DMS153 (cell line): ENCODE measurements around the gene SEMA4D.
"Not testable (repeated sequence)": the region's sequence is repeated elsewhere in the genome, so short reads cannot be mapped to it uniquely, and the experiment has no call there.

Experiments used
- DNase-seq: peaks from one replicate; lab custom pipeline; 2025; lab: John Stamatoyannopoulos, UW

Gene SEMA4D

GRCh38 chr9:89482901-89483361, 15.0 kb downstream of the SEMA4D start:
- no peak for DNase-seq

- DNase-seq: no peak
Measured at GRCh38 chr9:89482056-89482851, 15.7 kb downstream of the SEMA4D start.

DNA sequence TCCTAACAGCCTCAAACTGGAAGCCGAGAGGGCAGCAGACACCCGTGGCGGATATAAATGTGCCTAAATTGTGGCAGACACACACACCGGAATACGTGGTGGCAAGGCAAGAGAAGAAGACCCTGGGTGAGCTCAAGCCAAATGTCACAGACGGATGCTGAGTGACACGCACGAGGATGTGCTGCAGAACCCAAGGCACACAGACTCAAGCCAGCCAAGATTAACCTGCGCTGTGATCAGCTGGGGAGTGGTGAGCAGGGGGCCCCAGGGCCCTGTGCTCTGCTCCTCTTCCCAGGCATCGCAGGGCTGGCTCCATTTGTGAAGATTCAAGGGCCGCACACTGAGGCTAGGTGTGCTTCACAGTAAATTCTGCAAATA, 16.4 kb downstream of the SEMA4D start:
- no peak for DNase-seq

DNA sequence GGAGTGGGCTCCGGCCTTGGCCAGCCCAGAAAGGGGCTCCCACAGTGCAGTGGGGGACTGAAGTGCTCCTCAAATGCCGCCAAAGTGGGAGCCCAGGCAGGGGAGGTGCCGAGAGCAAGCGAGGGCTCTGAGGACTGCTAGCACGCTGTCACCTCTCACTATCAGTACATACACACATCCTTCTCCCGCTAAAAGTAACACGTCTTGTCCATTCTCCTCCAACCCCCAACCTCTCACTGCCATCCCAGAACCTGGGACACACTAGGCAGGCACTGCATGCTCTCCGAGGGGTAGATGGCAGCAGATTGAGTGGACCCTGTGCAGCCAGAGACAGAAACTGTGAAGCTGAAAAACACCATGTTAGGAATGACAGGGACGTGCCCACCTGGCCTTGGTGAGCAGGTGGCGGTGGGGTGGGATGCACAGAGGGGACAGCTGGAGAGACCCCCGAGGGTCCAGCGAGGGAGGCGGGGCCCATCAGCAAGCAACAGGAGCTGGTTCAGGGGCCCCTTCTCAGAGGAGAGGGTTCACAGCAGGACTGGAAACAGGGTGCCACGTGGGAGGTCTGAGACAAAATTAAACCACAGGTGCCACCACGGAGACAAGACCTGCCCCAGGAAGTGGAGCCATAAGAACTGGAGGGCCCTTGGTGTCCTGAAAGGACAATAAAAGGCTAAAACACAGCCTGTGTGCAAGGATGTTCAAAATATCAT, 16.9 kb downstream of the SEMA4D start:
- no peak for DNase-seq

- DNase-seq: not testable (repeated sequence)
Measured at GRCh38 chr9:89480372-89480771, 17.5 kb downstream of the SEMA4D start.

DNA sequence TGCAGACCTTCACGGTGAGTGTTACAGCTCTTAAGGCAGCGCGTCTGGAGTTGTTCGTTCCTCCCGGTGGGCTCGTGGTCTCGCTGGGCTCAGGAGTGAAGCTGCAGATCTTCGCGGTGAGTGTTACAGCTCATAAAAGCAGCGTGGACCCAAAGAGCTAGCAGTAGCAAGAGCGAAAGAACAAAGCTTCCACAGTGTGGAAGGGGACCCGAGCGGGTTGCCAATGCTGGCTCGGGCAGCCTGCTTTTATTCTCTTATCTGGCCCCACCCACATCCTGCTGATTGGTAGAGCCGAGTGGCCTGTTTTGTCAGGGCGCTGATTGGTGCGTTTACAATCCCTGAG, 18.3 kb downstream of the SEMA4D start:
- DNase-seq: not testable (repeated sequence)

DNA sequence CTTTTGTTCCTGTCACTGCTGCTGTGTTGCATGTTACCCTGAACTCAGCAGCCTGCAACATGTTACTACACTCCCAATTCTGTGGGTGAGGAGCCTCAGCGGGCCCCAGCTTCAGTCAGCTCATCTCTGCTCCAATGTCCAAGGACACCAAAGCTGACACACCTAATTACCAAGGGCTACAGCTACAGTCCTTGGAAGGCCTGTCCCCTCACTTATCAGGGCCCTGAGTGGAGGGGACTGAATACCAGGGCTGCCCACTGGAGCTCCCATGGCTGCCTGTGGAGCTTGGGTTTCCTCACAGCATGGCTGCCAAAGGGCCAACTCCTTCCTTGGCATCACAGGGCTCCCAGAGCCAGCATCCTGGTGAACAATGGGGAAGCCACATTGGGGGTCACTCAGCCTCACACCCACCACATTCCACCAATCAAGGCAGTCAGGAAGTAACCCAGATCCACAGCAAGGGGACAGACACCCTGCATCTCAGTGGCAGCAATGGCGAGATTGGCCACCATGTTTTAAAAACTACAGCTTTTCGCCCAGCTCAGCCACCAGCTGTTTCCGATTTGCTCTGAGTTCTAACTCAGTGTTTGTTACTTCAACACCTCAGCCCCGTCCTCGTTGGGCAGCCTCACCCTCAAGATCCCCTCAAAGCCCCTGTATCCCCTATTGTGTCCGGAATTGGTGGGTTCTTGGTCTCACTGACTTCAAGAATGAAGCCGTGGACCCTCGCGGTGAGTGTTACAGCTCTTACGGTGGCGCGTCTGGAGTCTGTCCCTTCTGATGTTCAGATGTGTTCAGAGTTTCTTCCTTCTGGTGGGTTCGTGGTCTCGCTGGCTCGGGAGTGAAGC, 18.9 kb downstream of the SEMA4D start:
- DNase-seq: no peak

DNA sequence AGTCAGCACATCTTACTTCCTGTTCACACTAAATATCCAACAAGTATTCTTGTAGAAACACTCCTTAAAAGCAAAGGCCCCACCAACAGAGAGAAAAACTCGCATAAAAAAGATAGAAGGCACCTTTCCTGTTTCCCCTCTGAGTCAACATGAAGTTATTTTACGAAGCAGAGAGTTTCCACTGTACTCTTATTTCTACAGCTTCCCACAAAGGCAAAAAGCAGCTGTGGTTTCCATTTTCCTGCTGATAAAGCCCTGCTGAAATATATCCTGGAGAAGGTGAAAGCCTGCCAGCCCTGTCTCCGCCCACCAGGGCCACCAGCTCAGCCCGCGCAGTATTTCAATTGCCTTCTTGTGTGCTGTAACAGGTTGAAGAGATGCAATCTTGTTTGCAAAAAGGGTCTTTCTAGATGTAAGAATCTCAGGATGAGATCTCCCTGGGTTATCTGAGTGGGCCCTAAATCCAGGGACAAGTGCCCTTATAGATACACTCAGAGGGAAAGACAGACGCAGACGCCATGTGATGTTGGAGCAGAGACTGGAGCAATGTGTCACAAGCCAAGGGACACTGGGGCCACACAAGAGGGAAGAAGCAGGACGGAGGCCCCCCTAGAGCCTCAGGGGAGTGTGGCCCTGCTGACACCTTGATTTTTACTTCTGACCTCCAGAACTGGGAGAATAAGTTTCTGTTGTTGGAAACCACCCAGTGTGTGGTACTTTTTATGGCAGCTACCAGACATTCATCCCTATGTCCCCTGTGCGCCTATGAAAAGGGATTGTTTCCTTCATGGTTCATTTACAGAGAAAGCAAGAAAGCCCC, 19.9 kb downstream of the SEMA4D start:
- no peak for DNase-seq

DNA sequence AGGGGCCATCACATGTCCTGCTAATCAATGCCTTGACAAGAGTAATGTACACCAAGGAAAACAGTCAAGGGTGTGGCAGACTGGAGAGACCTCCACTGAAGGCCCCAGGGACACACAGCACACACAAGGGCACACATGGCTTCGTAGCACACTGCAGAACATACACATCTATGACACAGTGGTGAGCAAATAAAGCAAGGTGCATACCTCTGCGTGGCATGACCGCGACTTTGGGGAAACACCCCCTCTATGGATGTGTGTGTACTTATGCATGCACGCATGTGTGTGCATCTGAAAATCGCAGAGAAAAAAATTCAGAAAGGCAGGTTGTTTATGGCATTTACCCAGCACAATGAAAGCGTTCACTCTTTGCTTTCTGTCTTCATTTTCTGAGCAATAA, 20.5 kb downstream of the SEMA4D start:
- DNase-seq: no peak

GRCh38 chr9:89476546-89476945, 21.4 kb downstream of the SEMA4D start:
- no peak for DNase-seq

DNA sequence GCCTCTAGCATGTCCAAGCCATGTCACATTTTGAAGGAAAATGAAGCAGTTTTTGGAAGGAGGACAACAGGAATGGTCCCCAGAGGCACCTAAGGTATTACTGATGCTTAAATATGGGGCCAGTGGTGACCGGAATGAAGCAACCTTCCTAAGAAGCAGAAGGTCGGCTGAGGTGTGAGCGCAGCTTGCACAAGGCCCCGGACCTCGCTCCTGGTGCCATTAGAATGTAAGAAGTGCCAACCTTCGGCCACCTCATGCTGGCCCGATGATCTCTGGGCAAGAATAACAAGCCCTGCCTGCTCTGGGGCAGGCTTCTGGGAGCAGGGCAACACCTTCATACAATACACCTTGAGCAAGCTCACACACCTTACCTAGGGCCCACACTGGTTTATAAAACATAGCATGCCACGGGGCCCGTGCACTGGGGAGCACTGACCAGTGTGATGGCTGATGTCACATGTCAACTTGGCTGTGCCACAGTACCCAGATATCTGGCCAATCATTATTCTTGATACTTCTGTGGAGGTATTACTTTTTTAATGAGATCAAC, 21.9 kb downstream of the SEMA4D start:
- no peak for DNase-seq

DNA sequence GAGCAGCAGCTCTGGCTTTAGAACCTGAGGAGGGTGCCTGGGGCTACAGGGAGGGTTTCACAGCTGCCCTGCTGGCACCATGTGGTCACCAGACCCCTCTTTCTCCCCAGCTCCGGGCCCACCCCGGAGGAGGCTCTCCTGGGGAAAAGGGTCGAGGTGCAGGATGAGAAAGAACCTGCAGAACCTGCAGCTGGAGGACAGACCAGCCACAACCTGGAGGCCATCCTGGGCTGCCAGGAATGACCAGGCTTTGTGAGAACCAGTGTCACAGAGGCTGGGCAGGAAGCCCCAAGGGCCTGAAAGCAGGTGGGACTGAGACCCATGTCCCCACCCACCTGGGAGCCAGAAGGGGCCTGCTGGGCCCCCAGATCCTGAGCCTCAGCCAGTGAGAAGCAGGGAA, 23.0 kb downstream of the SEMA4D start:
- no peak for DNase-seq

DNA sequence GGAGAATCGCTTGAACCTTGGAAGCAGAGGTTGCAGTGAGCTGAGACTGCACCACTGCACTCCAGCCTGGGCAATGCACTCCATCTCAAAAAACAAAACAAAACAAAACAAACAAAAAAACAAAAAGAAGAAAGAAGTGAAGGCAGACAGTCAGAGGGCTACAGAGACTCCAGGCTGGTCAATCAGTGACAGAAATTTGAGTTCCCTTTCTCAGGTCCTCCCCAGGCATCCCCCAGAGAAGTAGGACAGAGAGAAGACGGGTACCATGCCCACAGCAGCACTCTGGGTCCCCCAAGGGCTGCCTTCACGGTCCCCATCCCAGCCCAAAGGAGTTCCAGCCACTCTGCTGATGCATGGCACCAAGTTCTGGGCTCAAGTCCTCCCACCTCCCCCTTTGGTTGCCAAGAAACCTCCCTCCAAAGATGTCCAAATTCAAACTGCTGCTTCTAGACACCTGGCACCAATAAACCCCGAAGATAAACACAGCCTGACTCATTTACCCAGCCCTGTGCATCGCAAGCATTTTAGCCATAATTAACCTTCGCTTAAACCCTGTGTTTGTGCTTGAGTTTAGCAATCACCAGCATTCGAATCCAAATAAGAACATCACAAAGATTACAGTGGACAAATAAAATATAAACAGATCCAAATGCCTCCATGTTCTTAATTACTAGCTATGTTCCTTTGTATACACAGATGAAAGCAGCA, 24.0 kb downstream of the SEMA4D start:
- DNase-seq: peak; percentile 15

GRCh38 chr9:89471796-89472320, 26.1 kb downstream of the SEMA4D start:
- DNase-seq: not testable (repeated sequence)

GRCh38 chr9:89471390-89471789, 26.5 kb downstream of the SEMA4D start:
- no peak for DNase-seq

- DNase-seq: peak; percentile 1
Measured at GRCh38 chr9:89470224-89470839, 27.6 kb downstream of the SEMA4D start.

GRCh38 chr9:89469003-89469402, 28.9 kb downstream of the SEMA4D start:
- no peak for DNase-seq

DNA sequence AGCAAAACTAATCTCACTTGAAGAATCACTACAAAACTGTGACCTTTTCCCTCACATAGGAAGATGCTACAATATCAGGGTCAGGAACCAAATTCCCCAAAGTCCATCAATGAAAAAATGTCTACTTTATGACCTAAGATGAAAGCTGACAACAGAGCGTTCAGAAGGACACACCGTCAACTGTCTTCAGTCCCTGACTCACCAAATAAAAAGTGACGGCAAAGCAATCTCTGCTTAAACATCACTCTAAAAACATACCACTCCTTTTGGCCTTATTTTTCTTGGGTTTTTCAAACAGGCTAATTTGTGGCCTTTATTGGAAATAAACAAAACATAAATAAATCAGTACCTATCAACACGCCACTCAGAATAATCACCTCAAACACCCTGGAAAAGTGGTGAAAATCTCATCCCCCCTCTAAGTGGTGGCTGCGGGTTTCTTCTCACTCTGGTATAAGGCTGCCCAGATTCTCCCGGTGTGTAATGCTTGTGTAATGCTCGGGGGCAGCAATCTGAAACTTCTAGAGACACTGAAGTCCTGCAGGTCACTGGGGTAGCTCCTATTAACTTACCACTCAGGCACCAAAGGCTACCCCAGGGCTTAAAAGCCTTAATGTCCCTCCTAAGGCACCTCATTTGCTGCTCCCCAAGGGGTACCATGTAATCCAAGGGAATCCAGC, 29.5 kb downstream of the SEMA4D start:
- DNase-seq: no peak

DNA sequence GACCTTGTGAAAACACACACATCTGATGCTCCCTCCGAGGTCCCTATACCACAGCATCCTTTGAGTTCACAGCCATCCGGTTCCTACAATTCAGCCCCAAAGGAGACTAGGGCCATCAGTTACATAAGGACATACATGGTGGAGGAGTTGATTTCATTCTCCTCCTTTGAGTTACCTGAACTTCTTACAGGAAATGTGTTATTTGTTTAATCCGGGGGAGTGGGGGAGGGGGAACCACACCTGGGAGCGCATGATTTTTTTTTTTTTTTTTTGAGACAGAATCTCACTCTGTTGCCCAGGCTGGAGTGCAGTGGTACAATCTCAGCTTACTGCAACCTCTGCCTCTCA, 30.7 kb downstream of the SEMA4D start:
- DNase-seq: no peak
